HG03097 (cell line): ENCODE measurements around the gene REXO2.

Source experiments
- ATAC-seq: cut with Tn5 transposase; IDR thresholded peaks from one replicate; pipeline ENCODE4 v1.9.1; 2021; ENCODE audit not compliant: unreplicated experiment, low FRiP score

REXO2 gene

GRCh38 chr11:114440121-114440860 is 1.0 kb downstream of the REXO2 start:
- no peak for ATAC-seq

GRCh38 chr11:114440971-114441763 is 1.9 kb downstream of the REXO2 start:
- ATAC-seq, result no peak

GRCh38 chr11:114441921-114442320 is 2.7 kb downstream of the REXO2 start:
- ATAC-seq, result no peak

- ATAC-seq, result no peak
Observed at GRCh38 chr11:114442536-114442935, 3.3 kb downstream of the REXO2 start.

GRCh38 chr11:114447444-114447843 is 8.2 kb downstream of the REXO2 start:
- no peak for ATAC-seq

- no peak for ATAC-seq
Observed at GRCh38 chr11:114447892-114448291, 8.6 kb downstream of the REXO2 start.

GRCh38 chr11:114448749-114449482 is 9.6 kb downstream of the REXO2 start:
- no peak for ATAC-seq

GRCh38 chr11:114449845-114450244 is 10.6 kb downstream of the REXO2 start:
- ATAC-seq, result no peak

- no peak for ATAC-seq
Observed at GRCh38 chr11:114452399-114452798, 13.1 kb downstream of the REXO2 start.

GRCh38 chr11:114463999-114464398 is 24.7 kb downstream of the REXO2 start:
- no peak for ATAC-seq

GRCh38 chr11:114466742-114467141 is 27.5 kb downstream of the REXO2 start:
- ATAC-seq, result no peak

GRCh38 chr11:114472661-114473060 is 33.4 kb downstream of the REXO2 start:
- ATAC-seq, result no peak

GRCh38 chr11:114478001-114478410 is 38.7 kb downstream of the REXO2 start:
- no peak for ATAC-seq

- no peak for ATAC-seq
Observed at GRCh38 chr11:114478768-114479167, 39.5 kb downstream of the REXO2 start.

- no peak for ATAC-seq
Observed at GRCh38 chr11:114479331-114479730, 40.1 kb downstream of the REXO2 start.

GRCh38 chr11:114482114-114482513 is 42.8 kb downstream of the REXO2 start:
- ATAC-seq, result no peak

GRCh38 chr11:114483929-114484328 is 44.7 kb downstream of the REXO2 start:
- ATAC-seq, result no peak

GRCh38 chr11:114496915-114497314 is 57.6 kb downstream of the REXO2 start:
- ATAC-seq, result no peak

GRCh38 chr11:114499756-114500155 is 60.5 kb downstream of the REXO2 start:
- ATAC-seq, result no peak
